ENCODE results near the gene PRKD2. TPM values are rescaled to one million over a fixed set of nuclear protein-coding genes. Genes with fewer than 3 reads are reported as not detected.

Gene PRKD2
- total RNA-seq, 4 donors from 2014 or later = 11.8 to 41.3 (median 19.5) TPM

DNA sequence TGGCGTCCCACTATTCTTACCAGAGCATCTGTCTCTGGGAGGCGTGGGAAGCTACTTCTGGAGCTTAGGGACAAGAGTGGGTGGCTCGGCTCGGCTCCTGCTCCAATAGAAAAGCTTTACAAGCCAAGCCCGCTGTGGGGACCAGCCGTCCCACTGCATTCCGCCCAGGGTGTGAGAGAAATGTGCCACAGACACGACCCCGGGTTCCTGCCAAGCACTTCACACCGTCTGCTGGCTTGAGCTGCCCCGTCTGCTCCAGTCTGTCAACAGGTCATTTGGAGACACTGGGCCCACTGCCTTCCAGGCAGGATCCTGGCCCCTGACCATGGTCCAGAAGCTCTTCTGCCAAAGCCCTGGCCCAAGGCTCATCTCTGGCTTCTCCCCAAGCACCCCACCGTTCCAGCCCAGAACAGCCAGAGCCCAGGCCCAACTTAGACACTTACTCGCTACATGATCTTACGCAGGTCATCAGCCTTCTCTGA lies 22.4 kb upstream of the PRKD2 start:
- DNase-seq (ENCODE audit: low spot score) (no peak), ATAC-seq (ENCODE audit: low FRiP score) (no peak)
- TF ChIP-seq CTCF (IDR thresholded peaks at IDR 0.05) = no peak

GRCh38 chr19:46737761-46738171 lies 20.9 kb upstream of the PRKD2 start:
- DNase-seq (ENCODE audit: low spot score) = no peak
- TF ChIP-seq CTCF (IDR thresholded peaks at IDR 0.05) = no peak
- no peak for ATAC-seq (ENCODE audit: low FRiP score)

DNA sequence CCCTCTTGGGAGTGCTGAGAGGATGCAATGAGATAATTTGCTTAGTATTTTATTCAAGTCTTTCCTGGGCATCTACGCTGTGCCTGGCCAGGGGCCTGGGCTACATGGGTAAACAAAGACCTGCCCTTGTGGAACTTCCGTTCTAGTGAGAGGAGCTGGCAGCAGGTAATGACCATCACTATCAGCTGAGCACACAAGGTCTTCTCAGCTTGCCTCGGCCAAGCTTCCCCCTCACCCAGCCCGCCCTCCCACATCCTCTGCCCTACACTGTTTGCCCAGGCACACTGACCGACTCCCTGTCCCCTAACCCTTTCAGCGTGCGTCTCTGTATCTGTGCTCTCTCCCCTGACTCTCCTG lies 20.4 kb upstream of the PRKD2 start:
- DNase-seq (ENCODE audit: low spot score) = no peak
- no peak for ATAC-seq (ENCODE audit: low FRiP score)
- TF ChIP-seq CTCF (IDR thresholded peaks at IDR 0.05) = no peak

DNA sequence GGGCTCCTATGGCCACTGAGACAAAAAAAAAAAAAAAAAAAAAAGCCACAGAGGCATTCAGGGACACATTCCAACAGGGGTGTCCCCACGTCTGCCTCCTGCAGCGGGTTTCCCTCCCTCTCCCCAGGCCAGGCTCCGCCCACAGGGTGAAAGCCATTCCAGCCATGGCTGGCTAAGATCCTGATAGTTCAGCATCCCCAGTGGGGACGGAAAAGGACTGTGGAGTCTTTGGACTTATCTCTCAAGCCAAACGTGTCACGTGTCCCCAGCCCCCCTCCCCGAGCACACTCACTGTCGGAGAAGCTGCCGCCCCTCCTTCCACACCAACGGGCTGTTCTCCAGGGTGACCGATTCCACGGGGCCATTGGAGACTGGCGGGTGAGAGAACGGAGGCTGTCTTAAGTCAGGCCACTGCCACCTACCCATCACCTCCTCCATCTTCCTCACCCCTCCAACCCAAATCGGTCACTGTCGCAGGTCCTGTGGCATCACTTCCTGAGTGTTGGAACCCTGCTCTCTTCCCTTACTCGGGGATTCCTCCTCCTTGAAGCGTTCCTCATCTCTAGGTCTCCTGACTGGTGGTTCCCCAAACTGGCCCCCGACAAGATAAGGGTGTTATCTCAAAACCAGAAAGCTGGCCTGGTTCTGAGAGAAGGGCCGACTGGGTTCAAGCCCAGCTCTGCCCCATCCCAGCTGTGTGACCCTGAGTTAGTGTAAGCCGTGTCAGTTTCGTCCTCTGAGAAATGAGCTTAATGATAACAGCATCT lies 19.8 kb upstream of the PRKD2 start:
- no peak for ATAC-seq (ENCODE audit: low FRiP score)

GRCh38 chr19:46733690-46734292 lies 16.9 kb upstream of the PRKD2 start:
- no peak for ATAC-seq (ENCODE audit: low FRiP score)
- no peak for DNase-seq (ENCODE audit: low spot score)
- no peak for TF ChIP-seq CTCF (IDR thresholded peaks at IDR 0.05)

More for the DNA sequence above, 19.8 kb upstream of the PRKD2 start:
- DNase-seq (ENCODE audit: low spot score) = no peak
- TF ChIP-seq CTCF (IDR thresholded peaks at IDR 0.05) = no peak

DNA sequence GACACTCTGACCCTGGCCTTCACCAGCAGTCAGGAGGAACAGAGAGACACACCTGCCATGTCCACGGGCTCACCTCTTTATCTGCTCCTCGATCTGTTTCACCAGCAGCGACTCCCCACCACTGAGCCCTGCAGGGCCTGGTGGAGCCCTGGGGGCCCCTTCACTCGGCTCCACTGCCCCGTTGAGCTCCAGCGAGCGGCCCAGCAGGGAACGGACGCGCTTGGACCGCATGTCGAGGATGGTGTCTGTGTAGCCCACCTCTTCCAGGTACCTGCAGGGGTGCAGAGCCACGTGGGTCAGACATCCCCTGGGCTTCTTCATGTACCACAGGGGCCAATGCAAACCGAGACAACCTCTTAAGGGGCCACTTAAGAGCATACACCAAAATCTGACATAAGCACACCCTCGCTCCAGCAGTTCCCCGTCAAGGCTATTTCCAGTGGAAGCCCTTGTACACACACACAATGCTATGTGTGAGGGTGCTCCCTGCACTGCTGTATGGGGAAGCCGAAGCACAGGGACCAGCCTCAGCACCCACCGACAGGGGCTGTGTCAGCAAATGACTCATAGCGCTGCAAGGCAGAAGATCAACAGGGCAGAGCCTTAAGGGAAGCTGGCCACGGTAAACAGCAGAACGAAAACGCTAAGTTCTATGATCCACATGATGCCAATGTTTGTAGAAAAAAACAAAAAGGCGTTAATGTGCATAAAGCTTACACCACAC lies 16.2 kb upstream of the PRKD2 start:
- no peak for TF ChIP-seq CTCF (IDR thresholded peaks at IDR 0.05)
- DNase-seq (ENCODE audit: low spot score) (no peak), ATAC-seq (ENCODE audit: low FRiP score) (no peak)

Data from omental fat pad (tissue), 4 donors.